Activated T-helper 9 cell treated with anti-CD3 and anti-CD28 coated beads, Interleukin-2, amount 50 U/mL, for 16 hours (primary cell): ENCODE measurements around the gene CLCN2.

Experiments
- DNase-seq: peaks from one replicate; pipeline ENCODE4 v3.0.0-alpha.2; 2020; ENCODE audit warnings: low read depth

The CLCN2 gene

GRCh38 chr3:184296616-184297015 lies 64.8 kb downstream of the CLCN2 start:
- DNase-seq, result no peak
